Mesothelial cell of epicardium (in vitro differentiated cells): ENCODE data around the gene TRIM31. TPM values are rescaled to one million over a fixed set of nuclear protein-coding genes. Genes with fewer than 3 reads are reported as not detected.

Source experiments
- DNase-seq, 2 experiments: peaks; one replicate each; pipeline ENCODE4 v3.0.0; 2021; ENCODE audit warnings: low spot score in 2 of 2; ENCODE audit not compliant: unreplicated experiment in 2 of 2
- H3K27ac Mint-ChIP-seq: 2 replicates; pipeline ENCODE4 v1.8.0; 2021; ENCODE audit warnings: mixed read lengths
- H3K27me3 Mint-ChIP-seq: 2 replicates; pipeline ENCODE4 v1.8.0; 2021; ENCODE audit warnings: low read depth, mixed read lengths
- H3K36me3 Mint-ChIP-seq: 2 replicates; pipeline ENCODE4 v1.8.0; 2021; ENCODE audit warnings: mixed read lengths
- H3K4me1 Mint-ChIP-seq: 2 replicates; pipeline ENCODE4 v1.8.0; 2021; ENCODE audit warnings: mixed read lengths
- H3K4me3 Mint-ChIP-seq: 2 replicates; pipeline ENCODE4 v1.8.0; 2021; ENCODE audit warnings: mild to moderate bottlenecking, moderate library complexity, mixed read lengths
- H3K9me3 Mint-ChIP-seq: 2 replicates; pipeline ENCODE4 v1.8.0; 2021; ENCODE audit warnings: mixed read lengths
- CTCF ChIP-seq: fragments of 200-600 bp; sonication (generic); IDR thresholded peaks from one replicate; pipeline ENCODE4 v1.5.0; 2021; ENCODE audit warnings: antibody characterized with exemption; ENCODE audit not compliant: unreplicated experiment
- total RNA-seq: library from RNA; stranded (reverse); gene quantifications from 3 replicates; pipeline ENCODE4 v1.2.1, GENCODE V29; 2021

The TRIM31 gene
- total RNA-seq, 1 donor from 2014 or later = not detected

- TF ChIP-seq CTCF = no peak
- Mint-ChIP-seq H3K27me3 (peaks cover 66% of the 10 kb centered on the region), H3K27ac (no peak overlapping the region)
Measured at GRCh38 chr6:30158475-30159040, 45.7 kb upstream of the TRIM31 start.

GRCh38 chr6:30157999-30158398 lies 45.1 kb upstream of the TRIM31 start:
- no peak overlapping the region for H3K27ac Mint-ChIP-seq
- H3K36me3 Mint-ChIP-seq = no peaks in the 10 kb centered on the region
- TF ChIP-seq CTCF = no peak
- no peak overlapping the region for H3K4me3 Mint-ChIP-seq
- H3K27me3 Mint-ChIP-seq = peaks cover 70% of the 10 kb centered on the region
- peaks cover 17% of the 10 kb centered on the region for H3K4me1 Mint-ChIP-seq
- DNase-seq = no peak
- H3K9me3 Mint-ChIP-seq = no peaks in the 10 kb centered on the region

More at GRCh38 chr6:30158475-30159040, 45.7 kb upstream of the TRIM31 start:
- DNase-seq = no peak
- Mint-ChIP-seq H3K4me3 (no peak overlapping the region), H3K9me3 (no peaks in the 10 kb centered on the region), H3K4me1 (peaks cover 17% of the 10 kb centered on the region), H3K36me3 (no peaks in the 10 kb centered on the region)

GRCh38 chr6:30157581-30157980 lies 44.7 kb upstream of the TRIM31 start:
- Mint-ChIP-seq H3K27ac (no peak overlapping the region), H3K27me3 (peaks cover 74% of the 10 kb centered on the region), H3K9me3 (no peaks in the 10 kb centered on the region), H3K4me1 (peaks cover 17% of the 10 kb centered on the region), H3K36me3 (no peaks in the 10 kb centered on the region), H3K4me3 (no peak overlapping the region)
- TF ChIP-seq CTCF = no peak
- no peak for DNase-seq

GRCh38 chr6:30156774-30157173 lies 43.9 kb upstream of the TRIM31 start:
- Mint-ChIP-seq H3K9me3 (no peaks in the 10 kb centered on the region), H3K36me3 (no peaks in the 10 kb centered on the region), H3K27me3 (peaks cover 73% of the 10 kb centered on the region), H3K4me1 (peaks cover 17% of the 10 kb centered on the region), H3K4me3 (no peak overlapping the region), H3K27ac (no peak overlapping the region)
- TF ChIP-seq CTCF = no peak
- no peak for DNase-seq

GRCh38 chr6:30156262-30156599 lies 43.3 kb upstream of the TRIM31 start:
- H3K9me3 Mint-ChIP-seq = no peaks in the 10 kb centered on the region
- no peak for DNase-seq
- H3K36me3 Mint-ChIP-seq = no peaks in the 10 kb centered on the region
- peaks cover 17% of the 10 kb centered on the region for H3K4me1 Mint-ChIP-seq
- H3K27ac Mint-ChIP-seq = no peak overlapping the region
- peaks cover 77% of the 10 kb centered on the region for H3K27me3 Mint-ChIP-seq
- TF ChIP-seq CTCF = no peak
- H3K4me3 Mint-ChIP-seq = no peak overlapping the region
